Astrocyte (in vitro differentiated cells and primary cell): ENCODE measurements around the gene NRG3. TPM values are rescaled to one million over a fixed set of nuclear protein-coding genes. Genes with fewer than 3 reads are reported as not detected.

Experiments used
- DNase-seq: peaks from one replicate; pipeline ENCODE4 v3.0.0-alpha.2; 2010; ENCODE audit warnings: low read depth
- FAIRE-seq: peaks from 2 replicates; lab custom pipeline; 2011; peaks lifted over from hg19 to GRCh38; lab: Jason Lieb, UNC
- H2AFZ ChIP-seq: 2 replicates; pipeline ENCODE4 v1.6.0; 2012; ENCODE audit warnings: low read depth, low read length, inconsistent platforms
- H3K27ac ChIP-seq: 2 replicates; pipeline ENCODE4 v1.5.1; 2011; ENCODE audit warnings: low read depth, low read length, inconsistent platforms
- H3K27me3 ChIP-seq: 2 replicates; pipeline ENCODE4 v1.6.0; 2011; ENCODE audit warnings: low read length, inconsistent platforms; ENCODE audit not compliant: insufficient read depth
- H3K36me3 ChIP-seq: 2 replicates; pipeline ENCODE4 v1.5.1; 2011; ENCODE audit warnings: low read length, inconsistent platforms; ENCODE audit not compliant: insufficient read depth
- H3K4me1 ChIP-seq: 2 replicates; pipeline ENCODE4 v1.5.1; 2011; ENCODE audit warnings: low read length, inconsistent platforms; ENCODE audit not compliant: insufficient read depth
- H3K4me2 ChIP-seq: 2 replicates; pipeline ENCODE4 v1.6.0; 2012; ENCODE audit warnings: low read length, inconsistent platforms
- H3K4me3 ChIP-seq: 2 replicates; pipeline ENCODE4 v1.5.1; 2011; ENCODE audit warnings: low read depth, mild to moderate bottlenecking, low read length, inconsistent platforms; ENCODE audit not compliant: insufficient read depth
- H3K79me2 ChIP-seq: 2 replicates; pipeline ENCODE4 v1.6.0; 2012; ENCODE audit warnings: mild to moderate bottlenecking, low read length, inconsistent platforms; ENCODE audit not compliant: insufficient read depth
- H3K9ac ChIP-seq: 2 replicates; pipeline ENCODE4 v1.6.0; 2012; ENCODE audit warnings: mild to moderate bottlenecking, low read length, inconsistent platforms
- H3K9me3 ChIP-seq: 2 replicates; pipeline ENCODE4 v1.5.1; 2012; ENCODE audit warnings: low read depth, mild to moderate bottlenecking, low read length, inconsistent platforms; ENCODE audit not compliant: insufficient read depth
- H4K20me1 ChIP-seq: 2 replicates; pipeline ENCODE4 v1.6.0; 2012; ENCODE audit warnings: low read length, inconsistent platforms; ENCODE audit not compliant: insufficient read depth
- H3K27ac Mint-ChIP-seq: one replicate; pipeline ENCODE4 v1.8.0; 2021; ENCODE audit warnings: mild to moderate bottlenecking, mixed read lengths; ENCODE audit not compliant: unreplicated experiment
- H3K27me3 Mint-ChIP-seq: one replicate; pipeline ENCODE4 v1.8.0; 2021; ENCODE audit warnings: low read depth, mixed read lengths; ENCODE audit not compliant: unreplicated experiment
- H3K36me3 Mint-ChIP-seq: one replicate; pipeline ENCODE4 v1.8.0; 2021; ENCODE audit warnings: low read depth, mixed read lengths; ENCODE audit not compliant: unreplicated experiment
- H3K4me1 Mint-ChIP-seq: one replicate; pipeline ENCODE4 v1.8.0; 2021; ENCODE audit warnings: low read depth, mixed read lengths; ENCODE audit not compliant: unreplicated experiment
- H3K4me3 Mint-ChIP-seq: one replicate; pipeline ENCODE4 v1.8.0; 2021; ENCODE audit warnings: mild to moderate bottlenecking, moderate library complexity, mixed read lengths; ENCODE audit not compliant: unreplicated experiment
- H3K9me3 Mint-ChIP-seq: one replicate; pipeline ENCODE4 v1.8.0; 2021; ENCODE audit warnings: mild to moderate bottlenecking, mixed read lengths; ENCODE audit not compliant: unreplicated experiment
- CTCF ChIP-seq: IDR thresholded peaks from 2 replicates; pipeline ENCODE4 v1.5.1; 2011; ENCODE audit warnings: low read depth, mild to moderate bottlenecking, inconsistent platforms, low read length, moderate library complexity; ENCODE audit not compliant: insufficient read depth
- EZH2 ChIP-seq: IDR thresholded peaks from 2 replicates; pipeline ENCODE4 v1.6.1; 2012; ENCODE audit warnings: mild to moderate bottlenecking, low read length, inconsistent platforms; ENCODE audit not compliant: insufficient read depth
- total RNA-seq: library from RNA; stranded (reverse); gene quantifications from 2 replicates; pipeline ENCODE4 v1.2.1, GENCODE V29; 2021

Gene NRG3
- total RNA-seq, 1 donor from 2014 or later: 2.1 TPM

GRCh38 chr10:82961864-82962263 is 1086.9 kb downstream of the NRG3 start:
- no peak overlapping the region for H3K9ac ChIP-seq
- peaks cover 8% of the 10 kb centered on the region for H3K4me1 Mint-ChIP-seq
- no peak overlapping the region for H3K4me3 ChIP-seq
- DNase-seq (no peak), FAIRE-seq (no peak)
- no peaks in the 10 kb centered on the region for H3K36me3 Mint-ChIP-seq
- no peaks in the 10 kb centered on the region for H3K36me3 ChIP-seq
- no peak overlapping the region for H2AFZ ChIP-seq
- no peak overlapping the region for H3K4me2 ChIP-seq
- H3K4me1 ChIP-seq: no peaks in the 10 kb centered on the region
- H3K9me3 Mint-ChIP-seq: no peaks in the 10 kb centered on the region
- no peaks in the 10 kb centered on the region for H4K20me1 ChIP-seq
- H3K27ac Mint-ChIP-seq: no peak overlapping the region
- no peaks in the 10 kb centered on the region for H3K27me3 Mint-ChIP-seq
- no peaks in the 10 kb centered on the region for H3K9me3 ChIP-seq
- no peaks in the 10 kb centered on the region for H3K79me2 ChIP-seq
- H3K4me3 Mint-ChIP-seq: no peak overlapping the region
- no peaks in the 10 kb centered on the region for H3K27me3 ChIP-seq
- no peak overlapping the region for H3K27ac ChIP-seq
- TF ChIP-seq CTCF: no peak
- no peak for TF ChIP-seq EZH2

- Mint-ChIP-seq H3K27ac (no peak overlapping the region), H3K4me1 (no peaks in the 10 kb centered on the region), H3K9me3 (no peaks in the 10 kb centered on the region), H3K4me3 (no peak overlapping the region), H3K27me3 (no peaks in the 10 kb centered on the region), H3K36me3 (no peaks in the 10 kb centered on the region)
- Histone ChIP-seq H3K36me3 (no peaks in the 10 kb centered on the region), H3K4me2 (no peak overlapping the region), H4K20me1 (no peaks in the 10 kb centered on the region), H3K9ac (no peak overlapping the region), H3K79me2 (no peaks in the 10 kb centered on the region), H3K27ac (no peak overlapping the region), H3K4me3 (no peak overlapping the region), H3K9me3 (no peaks in the 10 kb centered on the region), H3K27me3 (no peaks in the 10 kb centered on the region), H2AFZ (no peak overlapping the region), H3K4me1 (no peaks in the 10 kb centered on the region)
- no peak for TF ChIP-seq EZH2
- TF ChIP-seq CTCF: no peak
- no peak for FAIRE-seq
- no peak for DNase-seq
Observed at GRCh38 chr10:82966130-82966529, 1091.1 kb downstream of the NRG3 start.

- H4K20me1 ChIP-seq: no peaks in the 10 kb centered on the region
- H3K9me3 ChIP-seq: no peaks in the 10 kb centered on the region
- no peak overlapping the region for H3K4me2 ChIP-seq
- TF ChIP-seq EZH2: no peak
- no peak for TF ChIP-seq CTCF
- no peaks in the 10 kb centered on the region for H3K27me3 ChIP-seq
- no peaks in the 10 kb centered on the region for H3K36me3 ChIP-seq
- H3K4me1 ChIP-seq: no peaks in the 10 kb centered on the region
- H3K4me3 Mint-ChIP-seq: no peak overlapping the region
- H3K27ac ChIP-seq: no peak overlapping the region
- H3K4me1 Mint-ChIP-seq: no peaks in the 10 kb centered on the region
- H3K27ac Mint-ChIP-seq: no peak overlapping the region
- H3K79me2 ChIP-seq: no peaks in the 10 kb centered on the region
- DNase-seq (no peak), FAIRE-seq (no peak)
- no peak overlapping the region for H3K4me3 ChIP-seq
- no peaks in the 10 kb centered on the region for H3K27me3 Mint-ChIP-seq
- no peak overlapping the region for H3K9ac ChIP-seq
- H2AFZ ChIP-seq: no peak overlapping the region
- no peaks in the 10 kb centered on the region for H3K36me3 Mint-ChIP-seq
- H3K9me3 Mint-ChIP-seq: no peaks in the 10 kb centered on the region
Observed at GRCh38 chr10:82968533-82968932, 1093.5 kb downstream of the NRG3 start.
